DOHH2 (cell line): ENCODE measurements around the gene C19orf53.

Experiments
- H3F3A ChIP-seq: fragments of 200-600 bp; sonication (generic), shearing (Covaris generic); 2 replicates; pipeline ENCODE4 v1.6.0; 2016; ENCODE audit warnings: antibody characterized with exemption, mild to moderate bottlenecking; ENCODE audit not compliant: control insufficient read depth, insufficient read depth
- H3K27ac ChIP-seq: fragments of 200-600 bp; sonication (generic); 2 replicates; pipeline ENCODE4 v1.5.1; 2014; ENCODE audit warnings: low read depth, mild to moderate bottlenecking, low read length, moderate library complexity
- H3K27me3 ChIP-seq: fragments of 200-600 bp; sonication (generic); 2 replicates; pipeline ENCODE4 v1.6.1; 2014; ENCODE audit warnings: mild to moderate bottlenecking, low read length, mixed read lengths; ENCODE audit not compliant: control insufficient read depth
- H3K36me3 ChIP-seq: fragments of 200-600 bp; sonication (generic); 2 replicates; pipeline ENCODE4 v1.6.1; 2014; ENCODE audit warnings: mild to moderate bottlenecking, low read length, moderate library complexity, mixed read lengths; ENCODE audit not compliant: control insufficient read depth
- H3K4me1 ChIP-seq: fragments of 200-600 bp; sonication (generic); 2 replicates; pipeline ENCODE4 v1.6.1; 2014; ENCODE audit warnings: mild to moderate bottlenecking, low read length, mixed read lengths; ENCODE audit not compliant: control insufficient read depth
- H3K4me2 ChIP-seq: fragments of 200-600 bp; sonication (generic); 2 replicates; pipeline ENCODE4 v1.6.0; 2014; ENCODE audit warnings: mild to moderate bottlenecking, low read length, moderate library complexity
- H3K4me3 ChIP-seq: fragments of 200-600 bp; sonication (generic); 2 replicates; pipeline ENCODE4 v1.5.1; 2014; ENCODE audit warnings: mild to moderate bottlenecking, low read length, mixed read lengths
- H3K79me2 ChIP-seq: fragments of 200-600 bp; sonication (generic); 2 replicates; pipeline ENCODE4 v1.6.1; 2014; ENCODE audit warnings: mild to moderate bottlenecking, low read length, mixed read lengths; ENCODE audit not compliant: control insufficient read depth
- H3K9me2 ChIP-seq: fragments of 200-600 bp; sonication (generic); replicated peaks from 2 replicates; pipeline ENCODE4 v1.6.1; 2014; ENCODE audit warnings: mild to moderate bottlenecking, low read length, mixed read lengths; ENCODE audit not compliant: control insufficient read depth
- H3K9me3 ChIP-seq: fragments of 200-600 bp; sonication (generic); 2 replicates; pipeline ENCODE4 v1.6.1; 2014; ENCODE audit warnings: antibody characterized with exemption, low read length, mixed read lengths; ENCODE audit not compliant: control insufficient read depth, insufficient read depth
- H4K20me1 ChIP-seq: fragments of 200-600 bp; sonication (generic); 2 replicates; pipeline ENCODE4 v1.6.0; 2014; ENCODE audit warnings: low read depth, mild to moderate bottlenecking, antibody characterized with exemption, low read length, moderate library complexity; ENCODE audit not compliant: control insufficient read depth, insufficient read depth
- EZH2phosphoT487 ChIP-seq: fragments of 200-600 bp; sonication (generic); IDR thresholded peaks from 2 replicates; pipeline ENCODE4 v1.6.1; 2017; ENCODE audit warnings: borderline replicate concordance, mild to moderate bottlenecking, antibody characterized with exemption, low read length, moderate library complexity, mixed read lengths
- TF ChIP-seq, protein P1 (sequence below): fragments of 200-600 bp; sonication (generic); IDR thresholded peaks from one replicate; pipeline ENCODE4 v1.5.1; 2014; ENCODE audit warnings: antibody characterized with exemption, mild to moderate bottlenecking, low read depth, low read length; ENCODE audit not compliant: poor library complexity, severe bottlenecking

The C19orf53 gene

DNA sequence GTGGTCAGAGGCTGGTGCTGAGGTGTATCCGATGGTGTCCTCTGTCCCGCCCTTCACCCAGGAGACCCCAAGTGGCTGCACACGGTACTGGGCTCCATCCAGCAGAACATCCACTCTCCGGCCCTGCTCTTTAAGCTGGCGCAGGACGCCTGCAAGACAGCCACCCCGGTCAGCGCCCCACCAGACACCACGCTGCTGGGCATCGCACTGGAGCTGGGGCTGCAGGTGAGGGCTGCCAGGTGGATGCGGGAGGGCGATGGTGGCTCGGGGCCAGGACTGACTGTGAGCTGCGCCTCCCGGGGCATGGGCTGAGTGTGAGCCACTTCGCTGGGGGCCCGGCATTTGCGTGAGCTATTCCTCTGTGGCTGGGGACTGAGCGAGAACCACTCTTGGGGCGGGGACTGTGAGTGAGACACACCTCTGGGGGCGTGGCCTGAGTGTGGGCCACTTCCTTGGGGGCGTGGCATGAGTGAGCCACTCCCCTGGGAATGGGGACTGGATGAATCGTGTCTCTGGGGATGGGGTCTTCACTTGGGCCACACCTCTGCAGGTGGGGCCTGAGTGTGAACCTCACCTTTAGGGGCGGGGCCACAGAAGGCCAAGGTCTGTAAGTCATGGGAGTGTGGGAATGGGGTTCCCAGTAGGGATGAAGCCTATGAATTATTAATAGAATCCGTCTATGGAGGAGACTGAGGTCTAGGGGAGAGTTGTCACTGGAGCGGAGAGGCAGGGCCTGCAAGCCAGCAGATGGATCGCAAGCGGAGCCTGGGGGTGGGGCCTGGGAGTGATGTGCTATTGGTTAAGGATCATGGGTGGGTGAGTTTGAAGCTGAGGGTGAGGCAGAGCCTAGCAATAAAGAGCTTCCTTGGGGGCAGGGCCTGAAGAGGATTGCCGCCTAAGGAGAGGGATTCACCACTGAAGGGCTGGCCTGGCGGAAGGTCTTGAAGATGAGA is 51.5 kb downstream of the C19orf53 start:
- Histone ChIP-seq H3K9me3 (no peaks in the 10 kb centered on the region), H3K9me2 (no peaks in the 10 kb centered on the region), H3K79me2 (no peaks in the 10 kb centered on the region), H3K4me1 (peaks cover 34% of the 10 kb centered on the region), H3K4me2 (no peak overlapping the region), H3F3A (peaks cover 3% of the 10 kb centered on the region; the same call in 1 of the 2 replicates), H3K36me3 (peaks cover 3% of the 10 kb centered on the region; the same call in 1 of the 2 replicates), H3K4me3 (no peak overlapping the region), H3K27me3 (no peaks in the 10 kb centered on the region), H3K27ac (no peak overlapping the region), H4K20me1 (no peaks in the 10 kb centered on the region)
- TF ChIP-seq, protein P1, sequence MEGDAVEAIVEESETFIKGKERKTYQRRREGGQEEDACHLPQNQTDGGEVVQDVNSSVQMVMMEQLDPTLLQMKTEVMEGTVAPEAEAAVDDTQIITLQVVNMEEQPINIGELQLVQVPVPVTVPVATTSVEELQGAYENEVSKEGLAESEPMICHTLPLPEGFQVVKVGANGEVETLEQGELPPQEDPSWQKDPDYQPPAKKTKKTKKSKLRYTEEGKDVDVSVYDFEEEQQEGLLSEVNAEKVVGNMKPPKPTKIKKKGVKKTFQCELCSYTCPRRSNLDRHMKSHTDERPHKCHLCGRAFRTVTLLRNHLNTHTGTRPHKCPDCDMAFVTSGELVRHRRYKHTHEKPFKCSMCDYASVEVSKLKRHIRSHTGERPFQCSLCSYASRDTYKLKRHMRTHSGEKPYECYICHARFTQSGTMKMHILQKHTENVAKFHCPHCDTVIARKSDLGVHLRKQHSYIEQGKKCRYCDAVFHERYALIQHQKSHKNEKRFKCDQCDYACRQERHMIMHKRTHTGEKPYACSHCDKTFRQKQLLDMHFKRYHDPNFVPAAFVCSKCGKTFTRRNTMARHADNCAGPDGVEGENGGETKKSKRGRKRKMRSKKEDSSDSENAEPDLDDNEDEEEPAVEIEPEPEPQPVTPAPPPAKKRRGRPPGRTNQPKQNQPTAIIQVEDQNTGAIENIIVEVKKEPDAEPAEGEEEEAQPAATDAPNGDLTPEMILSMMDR = peak; percentile 15
- TF ChIP-seq EZH2phosphoT487 = no peak

DNA sequence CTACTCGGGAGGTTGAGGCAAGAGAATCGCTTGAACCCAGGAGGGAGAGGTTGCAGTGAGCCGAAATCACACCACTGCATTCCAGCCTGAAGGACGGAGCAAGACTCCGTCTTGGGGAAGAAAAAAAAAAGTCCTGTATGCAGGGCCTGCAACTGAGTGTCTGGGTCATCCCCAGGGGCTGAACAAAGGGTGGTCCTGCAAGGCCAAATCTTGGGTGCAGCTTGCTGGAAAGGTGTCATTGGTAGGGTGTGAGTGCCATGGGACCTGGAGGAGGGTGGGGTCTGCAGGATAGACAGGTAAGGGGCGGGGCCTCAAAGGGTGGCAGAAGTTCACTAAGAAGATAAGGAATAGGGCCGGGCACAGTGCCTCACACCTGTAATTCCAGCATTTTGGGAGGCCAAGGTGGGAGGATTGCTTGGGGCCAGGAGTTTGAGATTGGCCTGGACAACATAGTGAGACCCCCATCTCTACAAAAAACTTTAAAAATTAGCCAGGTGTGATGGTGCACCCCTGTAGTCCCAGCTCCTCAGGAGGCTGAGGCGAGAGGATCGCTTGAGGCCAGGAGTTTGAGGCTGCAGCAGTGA is 52.5 kb downstream of the C19orf53 start:
- no peak overlapping the region for H3K4me2 ChIP-seq
- H3K27ac ChIP-seq = no peak overlapping the region
- no peaks in the 10 kb centered on the region for H3K36me3 ChIP-seq
- no peaks in the 10 kb centered on the region for H3K79me2 ChIP-seq
- no peaks in the 10 kb centered on the region for H3K9me2 ChIP-seq
- H3F3A ChIP-seq = peaks cover 3% of the 10 kb centered on the region; the same call in 1 of the 2 replicates
- H3K27me3 ChIP-seq = no peaks in the 10 kb centered on the region
- H4K20me1 ChIP-seq = no peaks in the 10 kb centered on the region
- H3K9me3 ChIP-seq = no peaks in the 10 kb centered on the region
- H3K4me3 ChIP-seq = no peak overlapping the region
- peaks cover 27% of the 10 kb centered on the region for H3K4me1 ChIP-seq
- TF ChIP-seq, protein P1 = no peak
- TF ChIP-seq EZH2phosphoT487 = no peak

DNA sequence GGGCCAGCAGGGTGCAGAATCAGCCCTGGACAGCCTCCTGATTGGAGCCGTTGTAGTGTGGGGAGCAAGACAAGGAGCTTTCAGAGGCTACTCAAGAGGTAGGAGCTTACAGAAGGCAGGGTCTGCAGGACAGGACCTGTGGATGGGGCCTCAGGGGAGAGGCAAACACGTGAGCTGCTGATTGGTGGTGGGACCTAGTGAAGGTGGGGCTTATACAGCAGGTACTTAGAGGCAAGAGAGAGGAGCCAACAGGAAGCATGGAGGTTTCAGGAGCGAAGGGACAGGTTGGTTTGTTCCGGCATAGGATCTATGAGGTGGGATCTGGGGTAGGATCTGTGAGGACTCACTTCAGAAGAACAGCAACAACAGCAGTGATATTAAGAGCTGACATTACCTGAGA is 53.4 kb downstream of the C19orf53 start:
- no peak overlapping the region for H3K4me3 ChIP-seq
- no peaks in the 10 kb centered on the region for H3F3A ChIP-seq
- no peaks in the 10 kb centered on the region for H3K9me3 ChIP-seq
- no peaks in the 10 kb centered on the region for H3K79me2 ChIP-seq
- no peak for TF ChIP-seq EZH2phosphoT487
- TF ChIP-seq, protein P1 = no peak
- H3K4me2 ChIP-seq = no peak overlapping the region
- H3K36me3 ChIP-seq = no peaks in the 10 kb centered on the region
- H3K9me2 ChIP-seq = no peaks in the 10 kb centered on the region
- H3K27me3 ChIP-seq = no peaks in the 10 kb centered on the region
- H3K4me1 ChIP-seq = peaks cover 20% of the 10 kb centered on the region
- no peaks in the 10 kb centered on the region for H4K20me1 ChIP-seq
- no peak overlapping the region for H3K27ac ChIP-seq
